H1 (cell line): ENCODE data around the gene UBA3. TPM values are rescaled to one million over a fixed set of nuclear protein-coding genes. Genes with fewer than 3 reads are reported as not detected.

Experiments used
- CHD1 ChIP-seq: IDR thresholded peaks from 2 replicates; pipeline ENCODE4 v1.6.1; 2012; ENCODE audit warnings: low read depth, low read length, improper control_type of control experiment
- CTBP2 ChIP-seq: IDR thresholded peaks from 2 replicates; pipeline ENCODE4 v1.7.0; 2011; ENCODE audit warnings: borderline replicate concordance, mild to moderate bottlenecking, moderate library complexity, mixed read lengths, low read length; ENCODE audit not compliant: insufficient read depth, insufficient read length
- polyA plus RNA-seq, 7 experiments: library from polyadenylated mRNA; depleted of rRNA in 3 of 7; stranded (reverse) in 5 of 7; unstranded in 2 of 7; fragments of >200 nt in 5 of 7; fragments of 200-250 nt in 2 of 7; gene quantifications; 1 replicate in 5 of 7; 2 replicates in 1 of 7; 4 replicates in 1 of 7; pipeline versions ENCODE4 v1.2.1 to v1.2.3, GENCODE V29; 2011 to 2013; ENCODE audit warnings: missing spikeins in 2 of 7, mixed read lengths in 2 of 7
- total RNA-seq: library from RNA; stranded (reverse); fragmentation: NEBNext Ultra II Directional; extraction: Animal tissue kit (Norgen Biotek cat#: 25700); gene quantifications from 2 replicates; pipeline ENCODE4 v1.2.1, GENCODE V29; 2021

UBA3 gene
- total and polyA plus RNA-seq, 2 of the 8 experiments (the other 6 are each of a cell fraction or from before 2014, with no cell fraction given) = 40.8 to 97.8 TPM

DNA sequence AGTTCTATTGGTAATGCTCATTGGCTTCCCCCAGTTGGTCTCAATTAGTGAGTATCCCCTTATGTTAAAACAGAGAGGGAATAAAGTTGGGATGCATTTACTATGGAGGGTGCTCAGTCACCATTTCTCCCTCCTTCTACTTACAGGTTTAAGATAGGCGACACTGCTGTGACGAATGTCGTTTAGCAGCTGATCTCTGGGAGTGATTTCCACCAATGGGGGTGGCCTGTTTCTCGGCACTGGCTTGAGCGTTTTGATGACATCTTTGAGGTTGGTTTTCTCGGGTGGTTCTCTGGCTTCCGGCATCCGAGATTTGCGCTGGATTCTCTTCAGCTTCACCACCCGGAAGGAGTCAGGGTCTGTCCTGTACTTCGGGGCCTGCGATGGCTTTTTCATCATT is 38.4 kb upstream of the UBA3 start (continued):
- TF ChIP-seq CTBP2 (no peak), CHD1 (no peak)
